C4-2B (cell line): ENCODE measurements around the gene HLA-B.

Source experiments
- CTCF ChIP-seq: fragments of 450-650 bp; conservative IDR thresholded peaks from 2 replicates; pipeline ENCODE4 v1.5.1; 2017; ENCODE audit warnings: mild to moderate bottlenecking
- ZFX ChIP-seq: fragments of 450-650 bp; IDR thresholded peaks from 2 replicates; pipeline ENCODE4 v1.6.1; 2017

GRCh38 chr6:31349301-31349700 lies 7.7 kb downstream of the HLA-B start:
- TF ChIP-seq CTCF (no peak), ZFX (no peak)
